HepG2 (cell line): ENCODE data around the gene TTLL11. TPM values are rescaled to one million over a fixed set of nuclear protein-coding genes. Genes with fewer than 3 reads are reported as not detected.
A peak's percentile ranks its signal among the peaks of the same experiment; 100 is the strongest.

Source experiments
- ATF6 ChIP-seq: sonication (generic); formaldehyde crosslinking; conservative IDR thresholded peaks from 2 replicates; pipeline ENCODE4 v1.4.0; 2020; ENCODE audit warnings: missing genetic modification reagents
- FOSL2 ChIP-seq: sonication (generic); formaldehyde crosslinking; IDR thresholded peaks from 2 replicates; pipeline ENCODE4 v1.4.0; 2020; ENCODE audit warnings: missing genetic modification reagents
- HNRNPK ChIP-seq: fragments of 200-400 bp; formaldehyde crosslinking; IDR thresholded peaks from 2 replicates; pipeline ENCODE4 v1.6.1; 2018; ENCODE audit warnings: low read length, low read depth, moderate library complexity, mild to moderate bottlenecking; ENCODE audit not compliant: poor library complexity, severe bottlenecking
- HOXA5 ChIP-seq: sonication (generic); formaldehyde crosslinking; IDR thresholded peaks from 2 replicates; pipeline ENCODE4 v1.4.0; 2020; ENCODE audit warnings: missing genetic modification reagents
- MBNL3 ChIP-seq: fragments of 250-450 bp; sonication (Bioruptor Pico); conservative IDR thresholded peaks from 2 replicates; pipeline ENCODE4 v1.8.0; 2022; ENCODE audit warnings: mild to moderate bottlenecking, inconsistent platforms
- MED1 ChIP-seq: sonication (generic); formaldehyde crosslinking; IDR thresholded peaks from 2 replicates; pipeline ENCODE4 v1.4.0; 2020; ENCODE audit warnings: missing genetic modification reagents
- MEF2D ChIP-seq: sonication (generic); formaldehyde crosslinking; IDR thresholded peaks from 2 replicates; pipeline ENCODE4 v1.5.1; 2020; ENCODE audit warnings: mild to moderate bottlenecking, missing genetic modification reagents
- MYC ChIP-seq: sonication (generic); formaldehyde crosslinking; IDR thresholded peaks from 2 replicates; pipeline ENCODE4 v1.9.0; 2021; ENCODE audit warnings: missing genetic modification reagents, borderline replicate concordance
- NKX3-1 ChIP-seq: sonication (generic); formaldehyde crosslinking; IDR thresholded peaks from 2 replicates; pipeline ENCODE4 v1.5.0; 2020; ENCODE audit warnings: missing genetic modification reagents
- SIX1 ChIP-seq: sonication (generic); formaldehyde crosslinking; IDR thresholded peaks from 2 replicates; pipeline ENCODE4 v1.4.0; 2020; ENCODE audit warnings: missing genetic modification reagents, borderline replicate concordance
- ZFP91 ChIP-seq: sonication (generic); formaldehyde crosslinking; IDR thresholded peaks from 2 replicates; pipeline ENCODE4 v1.9.0; 2022; ENCODE audit warnings: missing genetic modification reagents, mild to moderate bottlenecking, borderline replicate concordance
- ZNF142 ChIP-seq: sonication (generic); formaldehyde crosslinking; IDR thresholded peaks from 2 replicates; pipeline ENCODE4 v1.4.0; 2020; ENCODE audit warnings: missing genetic modification reagents
- ZNF251 ChIP-seq: sonication (generic); formaldehyde crosslinking; IDR thresholded peaks from 2 replicates; pipeline ENCODE4 v1.9.0; 2021; ENCODE audit warnings: mild to moderate bottlenecking, missing genetic modification reagents
- ZNF276 ChIP-seq: sonication (generic); formaldehyde crosslinking; IDR thresholded peaks from 2 replicates; pipeline ENCODE4 v1.4.0; 2020; ENCODE audit warnings: mild to moderate bottlenecking, low read depth, missing genetic modification reagents
- ZNF414 ChIP-seq: sonication (generic); formaldehyde crosslinking; IDR thresholded peaks from 2 replicates; pipeline ENCODE4 v1.5.0; 2020; ENCODE audit warnings: missing genetic modification reagents
- ZNF720 ChIP-seq: sonication (generic); formaldehyde crosslinking; IDR thresholded peaks from 2 replicates; pipeline ENCODE4 v1.4.0; 2020; ENCODE audit warnings: missing genetic modification reagents
- ZNF724P ChIP-seq: sonication (generic); formaldehyde crosslinking; IDR thresholded peaks from 2 replicates; pipeline ENCODE4 v1.8.0; 2022; ENCODE audit warnings: missing genetic modification reagents, borderline replicate concordance
- polyA plus RNA-seq, 8 experiments: library from polyadenylated mRNA; depleted of rRNA in 3 of 8; stranded (reverse) in 7 of 8; unstranded in 1 of 8; fragments of >200 nt; fragmentation: Illumina TruSeq in 4 of 8; extraction: Trizol in 4 of 8; gene quantifications; 2 replicates each; pipeline versions ENCODE4 v1.2.1 to v1.2.3, GENCODE V29; 2011 to 2016; ENCODE audit warnings: low read depth in 4 of 8, missing spikeins in 1 of 8, mixed read lengths in 1 of 8; ENCODE audit not compliant: insufficient read depth in 1 of 8
- total RNA-seq, 5 experiments: library from RNA; depleted of rRNA; stranded (reverse); fragments of >200 nt; fragmentation: Illumina TruSeq; extraction: Trizol; gene quantifications; 2 replicates each; pipeline ENCODE4 v1.2.3, GENCODE V29; 2016; ENCODE audit warnings: low read depth in 1 of 5

Gene TTLL11
- total and polyA plus RNA-seq, 2 of the 13 experiments (the other 11 are each of a cell fraction or from before 2014, with no cell fraction given), result 4.5 to 5.2 TPM

- TF ChIP-seq ZNF276, result no peak
- no peak for TF ChIP-seq NKX3-1 (CRISPR knock-in tag)
- 0 out of 2 replicates have a peak, but pooled peaks have one; percentile 30 for TF ChIP-seq HOXA5 (CRISPR knock-in tag)
- no peak for TF ChIP-seq MEF2D (CRISPR knock-in tag)
- TF ChIP-seq ZFP91 (CRISPR knock-in tag), result 0 out of 2 replicates have a peak, but pooled peaks have one; percentile 27
- no peak for TF ChIP-seq ZNF142 (CRISPR knock-in tag)
- 0 out of 2 replicates have a peak, but pooled peaks have one; percentile 51 for TF ChIP-seq MYC (CRISPR knock-in tag)
- no peak for TF ChIP-seq FOSL2
- TF ChIP-seq ZNF724P (CRISPR knock-in tag), result no peak
- TF ChIP-seq HNRNPK, result no peak
- TF ChIP-seq MBNL3 (CRISPR knock-in tag), result no peak
- TF ChIP-seq ATF6, result no peak
- TF ChIP-seq SIX1, result no peak
- no peak for TF ChIP-seq ZNF720
- TF ChIP-seq ZNF251, result no peak
- TF ChIP-seq MED1, result peak; percentile 29; the same call in 1 of the 2 replicates
- no peak for TF ChIP-seq ZNF414 (CRISPR knock-in tag)
Measured at GRCh38 chr9:121985792-121986494, 107.2 kb downstream of the TTLL11 start (continued).
